Amniotic epithelial cell (primary cell): Measurements from ENCODE around the gene ZBTB34.

Experiments
- DNase-seq: peaks from one replicate; pipeline ENCODE4 v3.0.0-alpha.2; 2010; ENCODE audit warnings: low read depth

The ZBTB34 gene

DNA sequence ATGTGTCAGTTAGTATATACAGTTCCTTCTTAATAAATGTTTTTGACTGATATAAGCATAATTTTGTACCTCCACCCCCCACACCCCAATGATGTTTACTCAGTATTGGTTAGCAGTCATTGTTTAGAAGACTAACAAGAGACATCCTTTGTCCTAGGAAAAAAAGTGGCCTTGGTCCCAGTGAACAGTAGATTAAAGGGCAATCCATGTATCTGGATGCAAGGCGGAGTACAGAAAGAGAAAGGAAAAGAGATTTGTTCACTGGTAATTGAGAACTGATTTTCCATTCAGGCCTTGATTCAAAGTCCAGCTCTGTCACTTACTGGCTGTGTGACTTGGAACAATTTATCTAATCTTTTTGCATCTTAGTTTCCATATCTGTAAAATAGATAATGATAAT is 58.8 kb downstream of the ZBTB34 start:
- no peak for DNase-seq

DNA sequence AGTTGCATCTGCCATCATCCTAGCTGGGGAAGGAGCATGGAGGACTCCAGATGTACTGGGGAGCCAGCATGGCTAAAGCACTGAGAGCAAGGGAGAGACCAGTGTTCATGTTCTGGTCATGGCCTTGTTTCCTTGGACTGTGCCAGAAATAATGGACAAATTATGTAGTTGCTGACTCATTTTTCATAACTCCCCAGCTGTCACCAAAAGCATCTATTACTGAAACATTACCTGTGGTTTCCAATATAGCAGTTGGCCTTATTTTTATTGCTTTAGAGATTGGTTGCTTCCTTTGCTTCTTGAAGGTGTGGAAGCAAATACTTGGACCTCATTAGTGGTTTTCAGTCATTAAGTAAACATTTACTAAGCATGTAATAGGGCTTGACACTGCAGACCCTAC is 65.4 kb downstream of the ZBTB34 start:
- DNase-seq = no peak

DNA sequence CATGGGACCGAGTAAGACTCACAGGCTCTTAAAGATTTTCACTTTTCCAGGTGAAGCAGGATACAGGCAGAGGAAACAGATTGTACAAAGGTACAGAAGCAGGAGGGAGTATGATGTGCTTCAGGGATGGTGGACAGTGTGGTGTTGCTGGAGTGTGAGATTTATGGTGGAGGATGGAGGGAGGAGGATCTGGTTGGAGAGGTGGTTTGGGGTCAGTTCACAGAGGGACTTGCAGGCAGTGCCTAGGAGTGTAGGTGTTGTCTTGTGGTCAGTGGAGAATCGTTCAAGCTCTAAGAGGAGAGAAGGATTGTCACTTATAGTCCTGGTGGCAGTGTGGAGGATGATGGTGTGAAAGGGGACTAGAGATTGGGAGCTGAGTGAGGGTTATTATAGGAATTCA is 65.9 kb downstream of the ZBTB34 start:
- no peak for DNase-seq

GRCh38 chr9:126927419-126927818 is 67.0 kb downstream of the ZBTB34 start:
- DNase-seq = no peak

DNA sequence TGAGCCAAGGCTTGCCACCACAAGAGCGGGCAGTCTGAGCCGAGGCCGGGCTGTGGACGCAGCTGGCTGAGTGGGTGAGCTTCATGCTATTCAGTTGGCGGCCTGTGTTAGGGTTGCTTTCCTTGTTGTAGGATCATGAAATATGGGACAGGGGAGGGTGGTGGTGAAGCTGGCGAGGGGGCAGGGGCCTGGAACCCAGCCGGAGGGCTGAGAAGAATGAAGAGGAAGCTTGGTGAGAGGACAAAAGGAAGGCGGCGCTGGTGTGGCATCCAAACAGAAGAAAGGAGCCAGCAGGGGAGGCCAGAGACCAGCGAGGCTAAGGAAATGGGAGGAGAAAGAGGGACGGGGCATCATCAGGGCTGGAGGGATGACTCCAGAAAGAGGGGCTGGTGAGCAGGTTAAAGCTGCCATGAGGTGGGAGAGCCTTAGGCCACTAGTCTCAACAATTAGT is 72.5 kb downstream of the ZBTB34 start:
- no peak for DNase-seq

DNA sequence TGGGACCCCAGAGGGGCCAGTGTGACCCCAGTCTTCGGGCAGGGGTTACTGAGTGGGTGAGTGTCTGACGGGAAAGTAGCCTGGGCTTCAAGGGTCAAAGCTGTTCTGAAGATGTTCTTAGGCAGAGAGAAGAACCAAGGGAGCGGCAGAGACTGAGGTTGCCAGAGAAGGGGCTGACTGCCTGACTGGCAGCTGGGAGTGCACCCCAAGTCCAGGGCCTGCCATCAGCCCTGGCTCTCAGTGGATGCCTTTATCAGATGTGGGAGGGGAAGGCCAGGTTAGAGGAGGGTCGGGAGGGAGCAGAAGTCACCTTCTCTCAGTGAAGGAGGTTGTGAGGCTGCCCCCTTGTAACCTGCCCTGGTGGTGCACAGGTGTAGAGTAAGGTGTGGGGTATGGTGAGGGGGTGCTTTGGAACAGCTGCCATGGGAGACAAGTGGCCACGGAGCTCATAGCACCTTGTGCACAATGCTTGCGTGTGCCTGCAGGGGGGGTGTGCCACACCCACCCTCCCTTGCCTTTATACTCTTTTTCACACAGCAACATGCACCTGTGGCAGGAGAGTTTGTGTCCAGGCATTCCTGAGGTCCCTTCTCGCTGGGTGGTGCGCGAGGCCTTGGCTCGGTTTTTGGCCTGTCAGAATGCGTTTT is 73.0 kb downstream of the ZBTB34 start:
- no peak for DNase-seq

GRCh38 chr9:126934441-126934840 is 74.0 kb downstream of the ZBTB34 start:
- no peak for DNase-seq
